ENCODE data around the gene MRPL40. TPM values are rescaled to one million over a fixed set of nuclear protein-coding genes. Genes with fewer than 3 reads are reported as not detected.

MRPL40 gene
- total RNA-seq, 5 donors from 2014 or later (not counting 1 experiment from before 2014, with no cell fraction given): 12.1 to 16.1 (median 12.3) TPM

DNA sequence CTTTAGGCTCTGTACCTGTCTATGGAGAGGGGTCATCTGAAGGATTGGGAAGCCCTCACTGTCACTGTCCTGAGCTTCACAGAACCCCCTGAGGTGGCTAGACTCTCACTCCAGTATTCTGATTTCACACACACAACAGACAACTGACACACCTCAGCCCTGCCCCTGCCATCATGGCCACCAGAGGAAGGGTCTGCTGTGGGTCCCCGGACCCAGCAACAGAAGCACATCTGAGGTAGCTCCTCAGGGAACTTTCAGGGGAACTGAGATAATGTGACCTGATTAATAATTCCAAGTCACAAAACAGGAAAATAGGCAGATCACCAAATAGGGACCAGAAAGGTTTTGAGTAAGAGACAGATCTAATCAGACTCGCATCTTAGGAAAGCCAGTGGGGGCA lies 22.7 kb downstream of the MRPL40 start:
- Mint-ChIP-seq H3K9me3 (no peaks in the 10 kb centered on the region), H3K36me3 (peaks cover 45% of the 10 kb centered on the region), H3K27ac (no peak overlapping the region), H3K27me3 (no peaks in the 10 kb centered on the region), H3K4me1 (no peaks in the 10 kb centered on the region), H3K4me3 (no peak overlapping the region)
- Histone ChIP-seq H3K9me3 (no peaks in the 10 kb centered on the region), H3K4me1 (ENCODE audit: control insufficient read depth in 1 of 2, extremely low read depth in 1 of 2, insufficient read depth in 2 of 2, low read length in 2 of 2) (no peaks in the 10 kb centered on the region), H3K36me3 (ENCODE audit: control insufficient read depth in 2 of 2, extremely low read depth in 1 of 2, insufficient read depth in 1 of 2, low read length in 1 of 2) (peaks cover 25 to 68% of the 10 kb centered on the region in 2 donors), H3K27ac (ENCODE audit: low read length) (no peak overlapping the region), H3K4me3 (ENCODE audit: control insufficient read depth in 1 of 2, extremely low read depth in 1 of 2, low read length in 1 of 2) (no peak overlapping the region), H3K27me3 (replicated peaks in 1 of 2; ENCODE audit: control insufficient read depth in 2 of 2, extremely low read depth in 1 of 2, insufficient read depth in 2 of 2, low read length in 1 of 2) (no peaks in the 10 kb centered on the region)
- CTCF ChIA-PET: no interaction called here
- POLR2A ChIA-PET: no interaction called here
- WGBS (ENCODE audit: insufficient coverage): 100% methylated on average over 1 of the region's 2 CpGs
- DNase-seq (no peak), ATAC-seq (replicated peaks in 1 of 4) (no peak)

DNA sequence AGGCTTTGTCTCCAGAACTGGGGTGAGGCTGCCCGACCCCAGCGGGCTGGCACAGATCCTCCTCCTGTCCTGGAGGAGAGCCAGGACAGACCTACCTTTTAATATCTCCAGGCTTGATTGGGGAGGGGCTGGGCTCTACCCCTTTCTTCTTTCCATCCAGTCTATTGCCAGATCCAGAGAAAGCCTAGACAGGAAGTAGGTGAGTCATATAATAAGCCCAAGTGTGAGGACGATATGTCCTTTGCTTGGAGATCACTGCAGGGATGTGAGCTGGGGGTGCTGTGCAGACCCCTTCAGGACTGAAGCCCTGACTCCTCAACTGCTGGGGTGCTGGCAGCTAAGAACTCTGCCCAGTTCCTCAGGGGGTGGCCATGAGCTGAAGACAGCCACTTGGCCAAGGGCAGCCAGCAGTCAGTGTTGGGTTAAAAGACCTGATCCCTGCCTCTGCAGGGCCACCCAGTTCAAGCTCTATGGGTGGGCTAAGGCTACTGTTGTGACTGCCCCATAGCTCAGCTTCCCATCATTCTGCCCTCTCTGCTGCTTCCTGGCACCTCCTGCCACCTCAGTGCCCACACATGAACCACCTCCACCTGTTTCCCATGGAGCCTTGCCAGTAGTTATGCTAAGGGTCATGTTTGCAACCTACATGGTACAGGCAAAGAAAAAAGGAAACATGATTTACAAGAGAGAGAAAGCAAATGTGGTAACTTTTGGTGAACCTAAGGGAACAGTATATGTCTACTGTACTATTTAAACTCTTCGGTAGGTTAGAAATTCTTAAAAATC lies 23.4 kb downstream of the MRPL40 start:
- Mint-ChIP-seq H3K27me3 (no peaks in the 10 kb centered on the region), H3K4me1 (no peaks in the 10 kb centered on the region), H3K4me3 (no peak overlapping the region), H3K27ac (no peak overlapping the region), H3K9me3 (no peaks in the 10 kb centered on the region), H3K36me3 (peaks cover 44% of the 10 kb centered on the region)
- Histone ChIP-seq H3K27me3 (replicated peaks in 1 of 2; ENCODE audit: control insufficient read depth in 2 of 2, extremely low read depth in 1 of 2, insufficient read depth in 2 of 2, low read length in 1 of 2) (no peaks in the 10 kb centered on the region), H3K36me3 (ENCODE audit: control insufficient read depth in 2 of 2, extremely low read depth in 1 of 2, insufficient read depth in 1 of 2, low read length in 1 of 2) (peaks cover 30 to 71% of the 10 kb centered on the region in 2 donors), H3K4me1 (ENCODE audit: control insufficient read depth in 1 of 2, extremely low read depth in 1 of 2, insufficient read depth in 2 of 2, low read length in 2 of 2) (no peaks in the 10 kb centered on the region), H3K4me3 (ENCODE audit: control insufficient read depth in 1 of 2, extremely low read depth in 1 of 2, low read length in 1 of 2) (no peak overlapping the region), H3K27ac (ENCODE audit: low read length) (no peak overlapping the region), H3K9me3 (no peaks in the 10 kb centered on the region)
- ChIA-PET POLR2A (no interaction called here), CTCF (no interaction called here)
- WGBS (ENCODE audit: insufficient coverage): 82% methylated on average over 1 of the region's 4 CpGs
- peak in 1 of 4 experiments; percentile 12 for ATAC-seq (replicated peaks in 1 of 4)
- DNase-seq: no peak

DNA sequence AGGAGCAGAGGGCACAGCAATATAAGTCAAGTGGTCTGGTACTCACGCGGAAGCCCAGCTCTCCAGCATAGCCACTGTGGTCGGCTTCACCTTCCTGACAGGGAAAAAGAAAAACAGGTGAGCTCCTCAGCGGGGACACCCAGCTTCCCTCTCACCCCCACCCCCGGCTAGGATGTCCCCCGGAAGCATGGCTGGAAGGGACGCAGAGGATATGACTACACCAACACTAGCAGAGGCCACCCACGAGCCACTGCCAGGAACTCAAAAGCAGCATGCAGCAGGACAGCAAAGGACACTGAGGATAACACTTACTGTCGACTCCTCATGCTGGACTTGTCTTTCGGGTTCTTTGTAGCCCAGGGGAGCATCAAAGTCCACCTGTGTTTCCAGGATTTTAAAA lies 24.2 kb downstream of the MRPL40 start:
- POLR2A ChIA-PET: no interaction called here
- Mint-ChIP-seq H3K4me3 (no peak overlapping the region), H3K4me1 (no peaks in the 10 kb centered on the region), H3K9me3 (no peaks in the 10 kb centered on the region), H3K27ac (no peak overlapping the region), H3K27me3 (no peaks in the 10 kb centered on the region), H3K36me3 (peaks cover 44% of the 10 kb centered on the region)
- DNase-seq (no peak), ATAC-seq (replicated peaks in 1 of 4) (no peak)
- CTCF ChIA-PET: no interaction called here
- no peaks in the 10 kb centered on the region for H3K4me1 ChIP-seq (ENCODE audit: control insufficient read depth in 1 of 2, extremely low read depth in 1 of 2, insufficient read depth in 2 of 2, low read length in 2 of 2)
- H3K4me3 ChIP-seq (ENCODE audit: control insufficient read depth in 1 of 2, extremely low read depth in 1 of 2, low read length in 1 of 2): no peak overlapping the region
- no peaks in the 10 kb centered on the region for H3K27me3 ChIP-seq (replicated peaks in 1 of 2; ENCODE audit: control insufficient read depth in 2 of 2, extremely low read depth in 1 of 2, insufficient read depth in 2 of 2, low read length in 1 of 2)
- 98% methylated on average over 7 of the region's 10 CpGs for WGBS (ENCODE audit: insufficient coverage)
- H3K27ac ChIP-seq (ENCODE audit: low read length): no peak overlapping the region
- H3K36me3 ChIP-seq (ENCODE audit: control insufficient read depth in 2 of 2, extremely low read depth in 1 of 2, insufficient read depth in 1 of 2, low read length in 1 of 2): peaks cover 31 to 73% of the 10 kb centered on the region in 2 donors
- H3K9me3 ChIP-seq: no peaks in the 10 kb centered on the region

DNA sequence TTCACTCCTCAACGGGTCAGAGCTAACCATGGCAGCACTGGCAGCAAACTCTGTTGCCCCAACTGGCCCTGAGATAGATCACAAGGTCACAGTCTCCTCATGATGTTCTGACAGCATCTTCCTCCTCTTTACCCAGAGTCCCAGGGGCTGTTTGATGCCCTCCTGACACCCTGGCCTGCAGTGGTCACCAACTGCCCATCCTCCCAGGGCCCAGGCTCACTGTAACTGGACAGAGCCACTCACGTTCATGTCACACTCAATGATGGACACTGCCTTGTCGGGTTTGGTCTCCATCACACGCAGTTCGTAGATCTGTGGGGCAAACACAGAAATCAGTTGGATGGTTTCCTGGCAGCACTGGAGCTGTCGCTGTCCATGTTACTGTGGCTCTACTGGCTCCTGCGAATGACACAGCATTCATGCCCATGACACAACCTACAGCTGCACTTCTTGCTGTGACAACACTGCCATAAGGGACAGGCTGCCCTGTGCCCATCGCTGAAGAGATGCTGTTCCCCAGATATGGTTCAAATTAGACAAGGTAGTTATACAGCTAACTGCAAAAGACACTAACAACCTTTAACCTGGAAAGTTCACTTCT lies 25.6 kb downstream of the MRPL40 start:
- peaks cover 32 to 66% of the 10 kb centered on the region in 2 donors for H3K36me3 ChIP-seq (ENCODE audit: control insufficient read depth in 2 of 2, extremely low read depth in 1 of 2, insufficient read depth in 1 of 2, low read length in 1 of 2)
- Mint-ChIP-seq H3K36me3 (peaks cover 45% of the 10 kb centered on the region), H3K27ac (no peak overlapping the region), H3K4me1 (no peaks in the 10 kb centered on the region), H3K27me3 (no peaks in the 10 kb centered on the region), H3K4me3 (no peak overlapping the region), H3K9me3 (no peaks in the 10 kb centered on the region)
- H3K4me1 ChIP-seq (ENCODE audit: control insufficient read depth in 1 of 2, extremely low read depth in 1 of 2, insufficient read depth in 2 of 2, low read length in 2 of 2): no peaks in the 10 kb centered on the region
- POLR2A ChIA-PET: interaction anchor here in 1 of 2 donors (0.7 kb wide), 1 partner anchor 43 kb away, joined by 3 read pairs; no protein-coding TSS in a partner anchor
- DNase-seq (no peak), ATAC-seq (replicated peaks in 1 of 4) (no peak)
- CTCF ChIA-PET: no interaction called here
- no peak overlapping the region for H3K4me3 ChIP-seq (ENCODE audit: control insufficient read depth in 1 of 2, extremely low read depth in 1 of 2, low read length in 1 of 2)
- no peaks in the 10 kb centered on the region for H3K27me3 ChIP-seq (replicated peaks in 1 of 2; ENCODE audit: control insufficient read depth in 2 of 2, extremely low read depth in 1 of 2, insufficient read depth in 2 of 2, low read length in 1 of 2)
- WGBS (ENCODE audit: insufficient coverage): 96% methylated on average over 7 of the region's 8 CpGs
- no peak overlapping the region for H3K27ac ChIP-seq (ENCODE audit: low read length)
- H3K9me3 ChIP-seq: no peaks in the 10 kb centered on the region

DNA sequence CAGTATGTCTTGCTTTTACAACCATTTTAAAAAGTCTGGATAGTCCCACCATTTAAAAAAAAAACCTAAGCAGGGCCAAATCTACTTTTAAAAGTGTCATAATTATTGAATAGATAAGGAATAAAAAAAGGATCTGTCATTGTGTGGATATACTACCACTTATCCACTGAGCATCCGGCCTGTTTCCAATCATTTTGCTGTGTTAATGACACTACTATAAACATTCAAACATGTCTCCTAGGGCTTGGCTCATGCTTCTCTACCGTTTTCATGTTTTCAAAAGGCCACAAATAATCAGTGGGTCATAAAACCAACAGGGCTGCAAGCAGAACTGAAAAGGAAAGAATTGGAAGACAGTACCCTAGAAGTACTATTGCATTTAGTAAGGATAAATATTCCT lies 27.7 kb downstream of the MRPL40 start:
- no peak overlapping the region for H3K27ac Mint-ChIP-seq
- WGBS (ENCODE audit: insufficient coverage): 100% methylated on average over 1 of the region's 2 CpGs
- H3K9me3 ChIP-seq: no peaks in the 10 kb centered on the region
- H3K36me3 ChIP-seq (ENCODE audit: control insufficient read depth in 2 of 2, extremely low read depth in 1 of 2, insufficient read depth in 1 of 2, low read length in 1 of 2): peaks cover 28 to 63% of the 10 kb centered on the region in 2 donors
- H3K36me3 Mint-ChIP-seq: peaks cover 40% of the 10 kb centered on the region
- no peaks in the 10 kb centered on the region for H3K9me3 Mint-ChIP-seq
- H3K27me3 Mint-ChIP-seq: no peaks in the 10 kb centered on the region
- H3K27me3 ChIP-seq (replicated peaks in 1 of 2; ENCODE audit: control insufficient read depth in 2 of 2, extremely low read depth in 1 of 2, insufficient read depth in 2 of 2, low read length in 1 of 2): no peaks in the 10 kb centered on the region
- ATAC-seq (replicated peaks in 1 of 4): no peak
- no peaks in the 10 kb centered on the region for H3K4me1 ChIP-seq (ENCODE audit: control insufficient read depth in 1 of 2, extremely low read depth in 1 of 2, insufficient read depth in 2 of 2, low read length in 2 of 2)
- no peak overlapping the region for H3K4me3 ChIP-seq (ENCODE audit: control insufficient read depth in 1 of 2, extremely low read depth in 1 of 2, low read length in 1 of 2)
- ChIA-PET POLR2A (no interaction called here), CTCF (interaction anchor here (0.6 to 0.7 kb wide), 2 partner anchors 19 to 48 kb away, joined by 4 to 8 read pairs; partner anchors contain the start of gene CDC45 (in 1 of the 2))
- no peak overlapping the region for H3K4me3 Mint-ChIP-seq
- peaks cover 0 to 3% (median 0%) of the 10 kb centered on the region in 3 donors for H3K4me1 Mint-ChIP-seq
- DNase-seq: no peak
- H3K27ac ChIP-seq (ENCODE audit: low read length): no peak overlapping the region

DNA sequence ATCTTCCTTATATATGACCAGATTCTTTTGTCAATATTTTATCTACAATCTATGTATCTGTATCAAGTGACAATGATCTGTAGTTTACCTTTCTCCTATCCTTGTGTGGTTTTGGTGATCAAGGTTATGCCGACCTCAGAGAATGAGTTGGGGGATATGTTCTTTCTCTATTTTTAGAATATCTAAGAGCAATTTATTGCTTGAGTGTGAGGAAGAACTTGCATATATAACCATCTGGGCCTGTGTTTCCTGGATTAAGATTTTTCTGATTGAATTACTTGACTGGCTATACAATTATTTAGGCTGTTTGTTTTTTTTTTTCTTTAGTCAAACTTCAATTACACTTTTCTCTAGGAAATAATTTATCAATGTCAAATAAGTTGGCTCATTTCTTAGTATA lies 29.2 kb downstream of the MRPL40 start:
- H3K27me3 Mint-ChIP-seq: no peaks in the 10 kb centered on the region
- WGBS (ENCODE audit: insufficient coverage): no CpG with 5 or more reads among the region's 1 CpG
- H3K9me3 Mint-ChIP-seq: no peaks in the 10 kb centered on the region
- Histone ChIP-seq H3K4me3 (ENCODE audit: control insufficient read depth in 1 of 2, extremely low read depth in 1 of 2, low read length in 1 of 2) (no peak overlapping the region), H3K4me1 (ENCODE audit: control insufficient read depth in 1 of 2, extremely low read depth in 1 of 2, insufficient read depth in 2 of 2, low read length in 2 of 2) (no peaks in the 10 kb centered on the region), H3K27ac (ENCODE audit: low read length) (no peak overlapping the region), H3K9me3 (no peaks in the 10 kb centered on the region), H3K27me3 (replicated peaks in 1 of 2; ENCODE audit: control insufficient read depth in 2 of 2, extremely low read depth in 1 of 2, insufficient read depth in 2 of 2, low read length in 1 of 2) (no peaks in the 10 kb centered on the region), H3K36me3 (ENCODE audit: control insufficient read depth in 2 of 2, extremely low read depth in 1 of 2, insufficient read depth in 1 of 2, low read length in 1 of 2) (peaks cover 20 to 63% of the 10 kb centered on the region in 2 donors)
- H3K36me3 Mint-ChIP-seq: peaks cover 35% of the 10 kb centered on the region
- no peak overlapping the region for H3K4me3 Mint-ChIP-seq
- H3K27ac Mint-ChIP-seq: no peak overlapping the region
- peaks cover 0 to 3% (median 0%) of the 10 kb centered on the region in 3 donors for H3K4me1 Mint-ChIP-seq
- no peak for DNase-seq
- POLR2A ChIA-PET: no interaction called here
- CTCF ChIA-PET: no interaction called here
- no peak for ATAC-seq (replicated peaks in 1 of 4)

Measured in T-cell (primary cell).